ENCODE data around the gene ZSCAN22.

- TF ChIP-seq, protein P1, sequence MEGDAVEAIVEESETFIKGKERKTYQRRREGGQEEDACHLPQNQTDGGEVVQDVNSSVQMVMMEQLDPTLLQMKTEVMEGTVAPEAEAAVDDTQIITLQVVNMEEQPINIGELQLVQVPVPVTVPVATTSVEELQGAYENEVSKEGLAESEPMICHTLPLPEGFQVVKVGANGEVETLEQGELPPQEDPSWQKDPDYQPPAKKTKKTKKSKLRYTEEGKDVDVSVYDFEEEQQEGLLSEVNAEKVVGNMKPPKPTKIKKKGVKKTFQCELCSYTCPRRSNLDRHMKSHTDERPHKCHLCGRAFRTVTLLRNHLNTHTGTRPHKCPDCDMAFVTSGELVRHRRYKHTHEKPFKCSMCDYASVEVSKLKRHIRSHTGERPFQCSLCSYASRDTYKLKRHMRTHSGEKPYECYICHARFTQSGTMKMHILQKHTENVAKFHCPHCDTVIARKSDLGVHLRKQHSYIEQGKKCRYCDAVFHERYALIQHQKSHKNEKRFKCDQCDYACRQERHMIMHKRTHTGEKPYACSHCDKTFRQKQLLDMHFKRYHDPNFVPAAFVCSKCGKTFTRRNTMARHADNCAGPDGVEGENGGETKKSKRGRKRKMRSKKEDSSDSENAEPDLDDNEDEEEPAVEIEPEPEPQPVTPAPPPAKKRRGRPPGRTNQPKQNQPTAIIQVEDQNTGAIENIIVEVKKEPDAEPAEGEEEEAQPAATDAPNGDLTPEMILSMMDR (IDR thresholded peaks at IDR 0.05), result no peak
- no peak for TF ChIP-seq POLR2A (IDR thresholded peaks at IDR 0.05)
These were observed 30.1 kb downstream of the ZSCAN22 start for GRCh38 chr19:58356766-58357480.

All from gastroesophageal sphincter (tissue), 3 donors.